ENCODE results near the gene SFPQ. TPM values are rescaled to one million over a fixed set of nuclear protein-coding genes. Genes with fewer than 3 reads are reported as not detected.
A peak's percentile ranks its signal among the peaks of the same experiment; 100 is the strongest.

SFPQ gene
- total and polyA plus RNA-seq, 2 donors (not counting 1 experiment from before 2014, with no cell fraction given) = 192 to 411 TPM

- no peak for ATAC-seq (ENCODE audit: low read depth)
- Histone ChIP-seq H3K27me3 (replicated peaks in 1 of 4; ENCODE audit: control extremely low read depth in 1 of 4, control insufficient read depth in 3 of 4, insufficient read depth in 4 of 4, low read length in 3 of 4) (no peaks in the 10 kb centered on the region), H3K9ac (ENCODE audit: low read length) (no peak overlapping the region), H3K4me3 (ENCODE audit: control extremely low read depth in 1 of 5, extremely low read depth in 1 of 5, insufficient read depth in 1 of 5, low read depth in 2 of 5, low read length in 4 of 5) (no peak overlapping the region), H3K27ac (ENCODE audit: low read length in 2 of 2) (no peak overlapping the region), H3K4me1 (ENCODE audit: control insufficient read depth in 2 of 2, insufficient read depth in 2 of 2, low read length in 2 of 2) (peaks cover 5 to 9% of the 10 kb centered on the region in 2 donors), H4K20me1 (ENCODE audit: control insufficient read depth, insufficient read depth, low read length, poor library complexity, severe bottlenecking) (peaks cover 66% of the 10 kb centered on the region), H3K9me3 (ENCODE audit: control extremely low read depth in 1 of 3, control insufficient read depth in 2 of 3, insufficient read depth in 1 of 3, low read length in 2 of 3) (no peaks in the 10 kb centered on the region), H2AFZ (ENCODE audit: insufficient read depth, low read depth, low read length, poor library complexity, severe bottlenecking) (no peak overlapping the region), H3K36me3 (replicated peaks in 1 of 2; ENCODE audit: control extremely low read depth in 1 of 2, control insufficient read depth in 1 of 2, extremely low read depth in 1 of 2, insufficient read depth in 2 of 2, low read length in 1 of 2) (peaks cover 3 to 94% of the 10 kb centered on the region in 2 experiments), H3K79me2 (ENCODE audit: control insufficient read depth, insufficient read depth, low read length) (peaks cover 54% of the 10 kb centered on the region), H3K4me2 (replicated peaks; ENCODE audit: low read depth, low read length, poor library complexity, severe bottlenecking) (no peak overlapping the region)
- peaks cover 56% of the 10 kb centered on the region for H3K4me1 Mint-ChIP-seq
- H3K27ac Mint-ChIP-seq = no peak overlapping the region
- peak; percentile 6 for DNase-seq
- ChIA-PET POLR2A (no interaction called here), CTCF (no interaction called here)
- H3K9me3 Mint-ChIP-seq (ENCODE audit: insufficient read depth) = no peaks in the 10 kb centered on the region
- no peak for TF ChIP-seq CTCF (IDR thresholded peaks at IDR 0.05)
- H3K4me3 Mint-ChIP-seq = no peak overlapping the region
- 89% methylated on average over 4 of the region's 12 CpGs for WGBS (ENCODE audit: insufficient coverage)
- no peaks in the 10 kb centered on the region for H3K27me3 Mint-ChIP-seq
- intact Hi-C loops (cut with micrococcal nuclease) = loop anchor here (10.0 kb wide), 1 partner anchor 100 kb away; no protein-coding TSS in a partner anchor
Observed at GRCh38 chr1:35184495-35185199, 8.3 kb downstream of the SFPQ start.

- WGBS (ENCODE audit: insufficient coverage) = 83% methylated on average over 1 of the region's 4 CpGs
- peaks cover 55% of the 10 kb centered on the region for H4K20me1 ChIP-seq (ENCODE audit: control insufficient read depth, insufficient read depth, low read length, poor library complexity, severe bottlenecking)
- no peak overlapping the region for H3K27ac ChIP-seq (ENCODE audit: low read length in 2 of 2)
- no peak overlapping the region for H2AFZ ChIP-seq (ENCODE audit: insufficient read depth, low read depth, low read length, poor library complexity, severe bottlenecking)
- H3K79me2 ChIP-seq (ENCODE audit: control insufficient read depth, insufficient read depth, low read length) = peaks cover 27% of the 10 kb centered on the region
- ChIA-PET CTCF (no interaction called here), POLR2A (no interaction called here)
- no peak overlapping the region for H3K27ac Mint-ChIP-seq
- no peak for TF ChIP-seq CTCF (IDR thresholded peaks at IDR 0.05)
- no peak for TF ChIP-seq EZH2 (IDR thresholded peaks at IDR 0.05; ENCODE audit: borderline replicate concordance, insufficient read depth, low read depth, low read length, poor library complexity, severe bottlenecking)
- H3K9me3 Mint-ChIP-seq (ENCODE audit: insufficient read depth) = no peaks in the 10 kb centered on the region
- H3K4me2 ChIP-seq (replicated peaks; ENCODE audit: low read depth, low read length, poor library complexity, severe bottlenecking) = no peak overlapping the region
- no peaks in the 10 kb centered on the region for H3K27me3 Mint-ChIP-seq
- no peaks in the 10 kb centered on the region for H3K9me3 ChIP-seq (ENCODE audit: control extremely low read depth in 1 of 3, control insufficient read depth in 2 of 3, insufficient read depth in 1 of 3, low read length in 2 of 3)
- peaks cover 0 to 6% of the 10 kb centered on the region in 2 donors for H3K4me1 ChIP-seq (ENCODE audit: control insufficient read depth in 2 of 2, insufficient read depth in 2 of 2, low read length in 2 of 2)
- no peak overlapping the region for H3K4me3 Mint-ChIP-seq
- H3K4me1 Mint-ChIP-seq = peaks cover 41% of the 10 kb centered on the region
- H3K36me3 ChIP-seq (replicated peaks in 1 of 2; ENCODE audit: control extremely low read depth in 1 of 2, control insufficient read depth in 1 of 2, extremely low read depth in 1 of 2, insufficient read depth in 2 of 2, low read length in 1 of 2) = peaks cover 4 to 94% of the 10 kb centered on the region in 2 experiments
- intact Hi-C loops (cut with micrococcal nuclease) = loop anchor here (10.0 kb wide), 1 partner anchor 97 kb away; no protein-coding TSS in a partner anchor
- H3K27me3 ChIP-seq (replicated peaks in 1 of 4; ENCODE audit: control extremely low read depth in 1 of 4, control insufficient read depth in 3 of 4, insufficient read depth in 4 of 4, low read length in 3 of 4) = no peaks in the 10 kb centered on the region
- DNase-seq = no peak
- H3K9ac ChIP-seq (ENCODE audit: low read length) = no peak overlapping the region
- H3K4me3 ChIP-seq (ENCODE audit: control extremely low read depth in 1 of 5, extremely low read depth in 1 of 5, insufficient read depth in 1 of 5, low read depth in 2 of 5, low read length in 4 of 5) = no peak overlapping the region
- ATAC-seq (ENCODE audit: low read depth) = no peak
Observed at GRCh38 chr1:35181790-35182455, 11.0 kb downstream of the SFPQ start.
